ENCODE measurements around the gene ZNF132. TPM values are rescaled to one million over a fixed set of nuclear protein-coding genes. Genes with fewer than 3 reads are reported as not detected.
A peak's percentile ranks its signal among the peaks of the same experiment; 100 is the strongest.

The ZNF132 gene
- total RNA-seq, 2 experiments from 2014 or later, result 4.5 to 4.7 TPM

- Mint-ChIP-seq H3K27ac (peak within 1 kb of the TSS; percentile 96), H3K36me3 (ENCODE audit: low read depth) (peaks cover 38% of the 10 kb centered on the region), H3K4me3 (peak within 1 kb of the TSS; percentile 95), H3K9me3 (no peaks in the 10 kb centered on the region), H3K27me3 (no peaks in the 10 kb centered on the region), H3K4me1 (peaks cover 46% of the 10 kb centered on the region)
- peak; percentile 96 for DNase-seq
- ChIA-PET CTCF (no interaction called here), POLR2A (interaction anchor here (0.9 to 2.9 kb wide), 10 partner anchors 9 to 204 kb away, joined by 3 to 15 read pairs (median 6); partner anchors contain the start of genes CHMP2A, RNF225, ZBTB45 and ZNF274)
These were observed 53.2 kb downstream of the ZNF132 start, which contains the start of gene RPS5 for GRCh38 chr19:58386576-58387337. RPS5 (plus strand) TSS chr19:58387269; CDS start chr19:58388138, 869 bp downstream.

GRCh38 chr19:58385891-58386575, 53.9 kb downstream of the ZNF132 start:
- H3K4me1 Mint-ChIP-seq, result peaks cover 50% of the 10 kb centered on the region
- POLR2A ChIA-PET, result interaction anchor here (0.7 to 2.9 kb wide), 10 partner anchors 10 to 169 kb away, joined by 3 to 15 read pairs (median 4); partner anchors contain the start of genes CHMP2A, RNF225, ZNF497 and ZNF584

GRCh38 chr19:58385313-58385890, 54.6 kb downstream of the ZNF132 start:
- Mint-ChIP-seq H3K36me3 (ENCODE audit: low read depth) (peaks cover 31% of the 10 kb centered on the region), H3K27me3 (no peaks in the 10 kb centered on the region), H3K9me3 (no peaks in the 10 kb centered on the region), H3K4me3 (peak overlapping the region; percentile 95), H3K4me1 (peaks cover 44% of the 10 kb centered on the region), H3K27ac (peak overlapping the region; percentile 96)
- ChIA-PET CTCF (no interaction called here), POLR2A (interaction anchor here (0.7 to 2.9 kb wide), 4 partner anchors 22 to 80 kb away, joined by 3 to 15 read pairs (median 4); partner anchors contain the start of genes ZNF497 and ZNF584)
- DNase-seq, result no peak

More at GRCh38 chr19:58385891-58386575, 53.9 kb downstream of the ZNF132 start:
- no peaks in the 10 kb centered on the region for H3K9me3 Mint-ChIP-seq
- peaks cover 36% of the 10 kb centered on the region for H3K36me3 Mint-ChIP-seq (ENCODE audit: low read depth)
- H3K27me3 Mint-ChIP-seq, result no peaks in the 10 kb centered on the region
- H3K27ac Mint-ChIP-seq, result peak overlapping the region; percentile 96
- CTCF ChIA-PET, result no interaction called here
- peak; percentile 28 for DNase-seq
- peak overlapping the region; percentile 95 for H3K4me3 Mint-ChIP-seq

- POLR2A ChIA-PET, result interaction anchor here (1.6 kb wide), 1 partner anchor 106 kb away, joined by 3 read pairs; no protein-coding TSS in a partner anchor
- no peak for DNase-seq
- peaks cover 13% of the 10 kb centered on the region for H3K36me3 Mint-ChIP-seq (ENCODE audit: low read depth)
- no peaks in the 10 kb centered on the region for H3K9me3 Mint-ChIP-seq
- peak overlapping the region; percentile 44 for H3K4me3 Mint-ChIP-seq
- H3K27ac Mint-ChIP-seq, result no peak overlapping the region
- H3K4me1 Mint-ChIP-seq, result peaks cover 43% of the 10 kb centered on the region
- no peaks in the 10 kb centered on the region for H3K27me3 Mint-ChIP-seq
- CTCF ChIA-PET, result no interaction called here
These were observed 56.9 kb downstream of the ZNF132 start for GRCh38 chr19:58382997-58383603.

Other genes with a start within 250 kb of the ZNF132 start
- 10 to 100 TPM; 47.5 to 50.0 TPM for gene ZNF544, start 211.2 kb downstream of the ZNF132 start, total RNA-seq
- gene ZNF8, start 161.2 kb downstream of the ZNF132 start, total RNA-seq, result 1 to 10 TPM; 4.5 TPM
- 10 to 100 TPM; 53.8 to 60.1 TPM for gene ERVK3-1, start 134.8 kb downstream of the ZNF132 start, total RNA-seq
- gene ZSCAN22, start 113.2 kb downstream of the ZNF132 start, total RNA-seq, result 1 to 10 TPM; 5.4 to 5.7 TPM
- gene A1BG, start 86.7 kb downstream of the ZNF132 start, total RNA-seq, result 1 to 10 TPM; 8.5 to 9.9 TPM
- 1 to 10 TPM; 1.1 to 1.2 TPM for gene ZNF497, start 77.4 kb downstream of the ZNF132 start, total RNA-seq
- 1 to 10 TPM; 1.7 TPM for gene ZNF837, start 59.1 kb downstream of the ZNF132 start, total RNA-seq
- gene RPS5, start 52.9 kb downstream of the ZNF132 start, total RNA-seq, result 100 to 1,000 TPM; 785 to 801 TPM
- under 1 TPM in 1 of 2 experiments, not detected in 1; 0.45 TPM for gene RNF225, start 44.5 kb downstream of the ZNF132 start, total RNA-seq
- gene ZNF584, start 31.5 kb downstream of the ZNF132 start, total RNA-seq, result 1 to 10 TPM; 5.2 to 5.5 TPM
- 10 to 100 TPM; 11.5 to 12.3 TPM for gene ZNF324B, start 11.5 kb upstream of the ZNF132 start, total RNA-seq
- 10 to 100 TPM; 10.8 to 12.1 TPM for gene ZNF324, start 26.9 kb upstream of the ZNF132 start, total RNA-seq
- 1 to 10 TPM; 8.4 to 8.7 TPM for gene ZNF446, start 36.2 kb upstream of the ZNF132 start, total RNA-seq
- gene SLC27A5, start 71.8 kb upstream of the ZNF132 start, total RNA-seq, result 10 to 100 TPM; 16.8 to 17.1 TPM
- 10 to 100 TPM; 15.8 to 17.4 TPM for gene ZBTB45, start 79.7 kb upstream of the ZNF132 start, total RNA-seq
- 100 to 1,000 TPM; 345 TPM for gene TRIM28, start 103.9 kb upstream of the ZNF132 start, total RNA-seq
- 100 to 1,000 TPM; 137 to 144 TPM for gene CHMP2A, start 115.0 kb upstream of the ZNF132 start, total RNA-seq
- 10 to 100 TPM; 87.5 to 92.4 TPM for gene UBE2M, start 118.5 kb upstream of the ZNF132 start, total RNA-seq
- gene MZF1, start 133.2 kb upstream of the ZNF132 start, total RNA-seq, result 10 to 100 TPM; 21.6 to 22.9 TPM